Mesenchymal stem cell (in vitro differentiated cells and primary cell): ENCODE data around the gene SFMBT2.
A peak's percentile ranks its signal among the peaks of the same experiment; 100 is the strongest.

Source experiments
- DNase-seq: peaks from one replicate; pipeline ENCODE4 v3.0.0-alpha.2; 2013
- H2AFZ ChIP-seq: one replicate; pipeline ENCODE4 v1.6.1; 2013; ENCODE audit warnings: low read depth, mild to moderate bottlenecking, control low read depth, inconsistent platforms, low read length, moderate library complexity
- H2AK5ac ChIP-seq: 2 replicates; pipeline ENCODE4 v1.6.1; 2013; ENCODE audit warnings: low read length, moderate library complexity, mild to moderate bottlenecking, inconsistent platforms; ENCODE audit not compliant: severe bottlenecking
- H2BK120ac ChIP-seq: one replicate; pipeline ENCODE4 v1.6.1; 2013; ENCODE audit warnings: low read depth, mild to moderate bottlenecking, inconsistent platforms, low read length, moderate library complexity
- H2BK12ac ChIP-seq, 2 experiments: one replicate each; pipeline ENCODE4 v1.6.1; 2013; ENCODE audit warnings: inconsistent platforms in 2 of 2, low read length in 2 of 2, mild to moderate bottlenecking in 2 of 2, moderate library complexity in 2 of 2, control low read depth in 1 of 2
- H2BK15ac ChIP-seq: one replicate; pipeline ENCODE4 v1.6.1; 2013; ENCODE audit warnings: mild to moderate bottlenecking, low read depth, inconsistent platforms; ENCODE audit not compliant: poor library complexity, severe bottlenecking
- H2BK5ac ChIP-seq: 2 replicates; pipeline ENCODE4 v1.6.1; 2013; ENCODE audit warnings: low read depth, mild to moderate bottlenecking, low read length, control low read depth, inconsistent platforms; ENCODE audit not compliant: poor library complexity, severe bottlenecking
- H3K14ac ChIP-seq, 2 experiments: one replicate each; pipeline ENCODE4 v1.6.1; 2013; ENCODE audit warnings: inconsistent platforms in 2 of 2, low read length in 2 of 2, control low read depth in 1 of 2, mild to moderate bottlenecking in 1 of 2, moderate library complexity in 1 of 2
- H3K18ac ChIP-seq, 2 experiments: one replicate each; pipeline ENCODE4 v1.6.1; 2013; ENCODE audit warnings: inconsistent platforms in 2 of 2, low read length in 2 of 2, control low read depth in 1 of 2, low read depth in 1 of 2, mild to moderate bottlenecking in 1 of 2
- H3K23ac ChIP-seq, 2 experiments: one replicate each; pipeline ENCODE4 v1.6.1; 2013; ENCODE audit warnings: inconsistent platforms in 2 of 2, low read length in 2 of 2, mild to moderate bottlenecking in 2 of 2, moderate library complexity in 2 of 2, control low read depth in 1 of 2
- H3K27ac ChIP-seq: 2 replicates; pipeline ENCODE4 v1.5.1; 2013; ENCODE audit warnings: mild to moderate bottlenecking, moderate library complexity, low read length, control low read depth, inconsistent platforms; ENCODE audit not compliant: poor library complexity, severe bottlenecking
- H3K27me3 ChIP-seq, 2 experiments: 2 replicates each; pipeline versions ENCODE4 v1.6.1 to v1.7.0; 2013; ENCODE audit warnings: low read length in 2 of 2, mild to moderate bottlenecking in 2 of 2, moderate library complexity in 2 of 2, control low read depth in 1 of 2, inconsistent platforms in 1 of 2; ENCODE audit not compliant: control insufficient read depth in 1 of 2, insufficient read depth in 1 of 2
- H3K36me3 ChIP-seq, 2 experiments: 2 replicates each; pipeline versions ENCODE4 v1.6.1 to v1.7.0; 2013; ENCODE audit warnings: low read length in 2 of 2, control low read depth in 1 of 2, inconsistent platforms in 1 of 2, low read depth in 1 of 2, mild to moderate bottlenecking in 1 of 2; ENCODE audit not compliant: insufficient read depth in 2 of 2, control insufficient read depth in 1 of 2
- H3K4ac ChIP-seq, 2 experiments: one replicate each; pipeline ENCODE4 v1.6.1; 2013; ENCODE audit warnings: inconsistent platforms in 2 of 2, low read length in 2 of 2, mild to moderate bottlenecking in 2 of 2, moderate library complexity in 2 of 2, control low read depth in 1 of 2, low read depth in 1 of 2
- H3K4me1 ChIP-seq: 2 replicates; pipeline ENCODE4 v1.6.1; 2013; ENCODE audit warnings: low read depth, low read length, control low read depth; ENCODE audit not compliant: control insufficient read depth, insufficient read depth
- H3K4me2 ChIP-seq: 2 replicates; pipeline ENCODE4 v1.6.1; 2013; ENCODE audit warnings: low read length, mild to moderate bottlenecking, inconsistent platforms; ENCODE audit not compliant: poor library complexity, severe bottlenecking
- H3K4me3 ChIP-seq, 2 experiments: 2 replicates each; pipeline versions ENCODE4 v1.5.1 to v1.7.0; 2013; ENCODE audit warnings: low read length in 2 of 2, mild to moderate bottlenecking in 2 of 2, control low read depth in 1 of 2, low read depth in 1 of 2; ENCODE audit not compliant: insufficient read depth in 1 of 2
- H3K79me1 ChIP-seq: replicated peaks from 2 replicates; pipeline ENCODE4 v1.6.1; 2013; ENCODE audit warnings: mild to moderate bottlenecking, control low read depth, low read length, inconsistent platforms; ENCODE audit not compliant: poor library complexity, severe bottlenecking
- H3K9ac ChIP-seq: 2 replicates; pipeline ENCODE4 v1.7.0; 2013; ENCODE audit warnings: mild to moderate bottlenecking, low read length, moderate library complexity
- H3K9me3 ChIP-seq: 2 replicates; pipeline ENCODE4 v1.7.0; 2013; ENCODE audit warnings: mild to moderate bottlenecking, low read length; ENCODE audit not compliant: control insufficient read depth
- H4K8ac ChIP-seq: one replicate; pipeline ENCODE4 v1.6.1; 2013; ENCODE audit warnings: inconsistent platforms, mild to moderate bottlenecking, low read length, moderate library complexity
- H4K91ac ChIP-seq: one replicate; pipeline ENCODE4 v1.6.1; 2013; ENCODE audit warnings: mild to moderate bottlenecking, low read length, inconsistent platforms
- WGBS: methylation state at CpG from one replicate; pipeline ENCODE4 v1.1.7; 2013; ENCODE audit warnings: mixed read lengths; 5-methylcytosine and 5-hydroxymethylcytosine counted together

The SFMBT2 gene

GRCh38 chr10:7409045-7409731 is 1.6 kb downstream of the SFMBT2 start:
- H3K9ac ChIP-seq, result peak overlapping the region; percentile 92
- H3K79me1 ChIP-seq, result no peaks in the 10 kb centered on the region
- H4K8ac ChIP-seq, result no peak overlapping the region
- peaks cover 0 to 3% of the 10 kb centered on the region in 2 experiments for H3K36me3 ChIP-seq
- H3K23ac ChIP-seq, result peak overlapping the region; percentile 73 to 99
- no peak overlapping the region for H3K27ac ChIP-seq
- H2BK5ac ChIP-seq, result no peak overlapping the region
- peaks cover 30 to 72% of the 10 kb centered on the region in 2 experiments for H3K27me3 ChIP-seq
- no peak overlapping the region for H2BK15ac ChIP-seq
- DNase-seq, result peak; percentile 47
- peak overlapping the region in 1 of 2 experiments; percentile 45 for H2BK12ac ChIP-seq
- H3K14ac ChIP-seq, result no peak overlapping the region
- H3K4me3 ChIP-seq, result peak overlapping the region in 1 of 2 experiments; percentile 90
- H2BK120ac ChIP-seq, result no peak overlapping the region
- H3K18ac ChIP-seq, result peak overlapping the region; percentile 40 to 92
- no peak overlapping the region for H3K4ac ChIP-seq
- H2AK5ac ChIP-seq, result no peak overlapping the region
- no peak overlapping the region for H2AFZ ChIP-seq
- peak overlapping the region; percentile 77 for H4K91ac ChIP-seq
- WGBS, result under 1% methylated on average over 38 of the region's 38 CpGs
- no peaks in the 10 kb centered on the region for H3K9me3 ChIP-seq
- H3K4me2 ChIP-seq, result peak overlapping the region; percentile 41
- peaks cover 36% of the 10 kb centered on the region for H3K4me1 ChIP-seq

DNA sequence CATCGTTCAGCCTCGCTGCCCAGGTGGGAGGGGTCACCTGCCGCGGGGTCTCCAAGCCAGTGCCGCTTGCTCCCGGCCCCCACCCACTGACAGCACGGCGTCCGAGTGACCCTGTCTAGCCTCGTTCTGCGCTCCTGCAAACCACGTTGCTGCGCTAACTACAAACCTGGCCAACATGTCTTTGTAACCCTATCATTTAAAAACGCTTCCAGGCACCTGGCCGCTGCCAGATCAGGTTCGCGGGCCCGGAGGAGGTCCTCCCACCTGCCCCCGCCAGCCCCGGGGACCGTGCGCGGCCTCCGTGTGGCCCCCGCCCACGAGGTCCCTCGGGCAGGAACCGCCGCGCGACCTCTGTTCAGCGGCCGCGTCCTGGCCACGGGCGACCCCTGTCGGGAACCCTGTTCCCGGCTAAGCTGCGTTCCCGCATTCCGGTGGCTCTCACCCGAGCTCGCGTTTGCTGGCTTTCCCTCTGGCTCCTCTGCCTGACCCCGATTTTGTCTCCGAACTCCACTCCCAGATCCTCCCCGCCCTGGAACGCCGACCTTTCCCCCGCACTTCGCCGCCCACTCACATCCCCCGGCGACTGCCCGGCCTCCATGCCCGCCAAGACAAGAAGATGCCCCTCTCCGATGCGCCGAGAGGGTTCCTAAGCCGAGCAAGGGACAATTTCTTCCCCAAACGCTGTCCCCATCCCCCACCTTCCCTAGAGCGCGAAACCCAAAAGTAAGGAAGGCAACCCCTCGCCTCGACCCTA is 2.4 kb downstream of the SFMBT2 start:
- Histone ChIP-seq H3K9ac (peak overlapping the region; percentile 92), H3K79me1 (no peaks in the 10 kb centered on the region), H2AK5ac (no peak overlapping the region), H3K18ac (peak overlapping the region; percentile 82 to 92), H2AFZ (peak overlapping the region; percentile 74), H3K23ac (peak overlapping the region in 1 of 2 experiments; percentile 84), H3K36me3 (peaks cover 0 to 3% of the 10 kb centered on the region in 2 experiments), H3K4me3 (peak overlapping the region; percentile 30 to 90), H3K4ac (peak overlapping the region; percentile 74 to 90), H3K4me1 (peaks cover 36% of the 10 kb centered on the region), H2BK12ac (peak overlapping the region; percentile 45 to 75), H3K4me2 (peak overlapping the region; percentile 58), H2BK15ac (peak overlapping the region; percentile 99), H4K91ac (peak overlapping the region; percentile 96), H2BK120ac (peak overlapping the region; percentile 87), H3K27me3 (peaks cover 25 to 68% of the 10 kb centered on the region in 2 experiments), H3K14ac (peak overlapping the region; percentile 4 to 65), H3K9me3 (no peaks in the 10 kb centered on the region), H2BK5ac (no peak overlapping the region), H4K8ac (peak overlapping the region; percentile 90), H3K27ac (no peak overlapping the region)
- under 1% methylated on average over 58 of the region's 65 CpGs for WGBS
- DNase-seq, result peak; percentile 54

GRCh38 chr10:7407368-7408290 is 3.2 kb downstream of the SFMBT2 start:
- Histone ChIP-seq H2BK120ac (peak overlapping the region; percentile 87), H2AK5ac (no peak overlapping the region), H3K9ac (peak overlapping the region; percentile 92), H3K9me3 (no peaks in the 10 kb centered on the region), H3K4ac (peak overlapping the region; percentile 74 to 93), H2BK12ac (peak overlapping the region; percentile 40 to 75), H3K27ac (no peak overlapping the region), H4K8ac (peak overlapping the region; percentile 90), H3K4me1 (peaks cover 36% of the 10 kb centered on the region), H3K4me2 (peak overlapping the region; percentile 58), H3K4me3 (peak overlapping the region; percentile 30 to 90), H4K91ac (peak overlapping the region; percentile 96), H3K18ac (peak overlapping the region; percentile 82 to 92), H3K79me1 (no peaks in the 10 kb centered on the region), H3K23ac (peak overlapping the region in 1 of 2 experiments; percentile 46), H3K14ac (peak overlapping the region; percentile 2 to 65), H2AFZ (peak overlapping the region; percentile 74), H2BK15ac (peak overlapping the region; percentile 99), H3K27me3 (peaks cover 18 to 59% of the 10 kb centered on the region in 2 experiments), H3K36me3 (no peaks in the 10 kb centered on the region), H2BK5ac (no peak overlapping the region)
- WGBS, result 5% methylated on average over 69 of the region's 77 CpGs
- peak; percentile 70 for DNase-seq
